AG09319 (cell line): Measurements from ENCODE around the gene ZBTB6.

Experiments
- DNase-seq: peaks from one replicate; pipeline ENCODE4 v3.0.0-alpha.2; 2010; ENCODE audit warnings: low read depth; ENCODE audit errors: extremely low read depth
- TF ChIP-seq, protein P1 (sequence below): IDR thresholded peaks from 2 replicates; pipeline ENCODE4 v1.5.1; 2011; ENCODE audit warnings: low read depth, mild to moderate bottlenecking, inconsistent platforms, low read length, moderate library complexity

Gene ZBTB6, protein sequence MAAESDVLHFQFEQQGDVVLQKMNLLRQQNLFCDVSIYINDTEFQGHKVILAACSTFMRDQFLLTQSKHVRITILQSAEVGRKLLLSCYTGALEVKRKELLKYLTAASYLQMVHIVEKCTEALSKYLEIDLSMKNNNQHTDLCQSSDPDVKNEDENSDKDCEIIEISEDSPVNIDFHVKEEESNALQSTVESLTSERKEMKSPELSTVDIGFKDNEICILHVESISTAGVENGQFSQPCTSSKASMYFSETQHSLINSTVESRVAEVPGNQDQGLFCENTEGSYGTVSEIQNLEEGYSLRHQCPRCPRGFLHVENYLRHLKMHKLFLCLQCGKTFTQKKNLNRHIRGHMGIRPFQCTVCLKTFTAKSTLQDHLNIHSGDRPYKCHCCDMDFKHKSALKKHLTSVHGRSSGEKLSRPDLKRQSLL

DNA sequence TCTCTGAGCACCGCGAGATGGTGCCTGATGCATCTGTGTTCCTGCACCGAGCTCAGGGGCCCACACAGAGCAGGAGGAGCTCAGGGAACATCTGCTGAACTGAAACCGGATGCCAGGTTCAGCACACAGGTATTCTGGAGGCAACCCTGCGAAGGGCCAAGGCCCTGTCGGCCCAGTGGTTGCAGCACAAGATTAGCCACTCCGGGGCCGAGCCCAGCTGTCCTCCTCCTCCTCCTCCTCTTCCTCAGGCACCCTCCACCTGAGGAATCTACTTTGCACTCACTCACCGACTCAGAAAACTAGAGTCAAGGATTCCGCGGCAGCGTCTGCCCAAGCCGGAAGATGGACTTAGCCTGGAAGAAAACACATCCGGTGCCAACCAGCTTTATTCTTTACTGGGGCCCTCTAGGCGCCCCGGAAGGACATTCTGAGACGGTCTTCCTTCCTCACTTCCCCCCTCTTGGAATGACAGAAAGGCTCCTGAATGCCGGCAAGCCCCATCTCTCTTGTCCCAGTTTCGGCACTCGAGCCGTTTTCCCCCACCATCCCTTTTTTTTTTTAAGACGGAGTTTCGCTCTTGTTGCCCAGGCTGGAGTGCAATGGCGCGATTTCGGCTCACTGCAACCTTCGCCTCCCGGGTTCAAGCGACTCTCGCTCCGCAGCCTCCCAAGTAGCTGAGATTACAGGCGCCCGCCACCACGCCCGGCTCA is at the start of gene ZBTB6:
Gene ZBTB6 (minus strand): TSS at position 360 of the 710 bp plus-strand sequence. CDS start 1,251 bp downstream, outside the sequence.
- DNase-seq: peak; percentile 57
- TF ChIP-seq, protein P1, sequence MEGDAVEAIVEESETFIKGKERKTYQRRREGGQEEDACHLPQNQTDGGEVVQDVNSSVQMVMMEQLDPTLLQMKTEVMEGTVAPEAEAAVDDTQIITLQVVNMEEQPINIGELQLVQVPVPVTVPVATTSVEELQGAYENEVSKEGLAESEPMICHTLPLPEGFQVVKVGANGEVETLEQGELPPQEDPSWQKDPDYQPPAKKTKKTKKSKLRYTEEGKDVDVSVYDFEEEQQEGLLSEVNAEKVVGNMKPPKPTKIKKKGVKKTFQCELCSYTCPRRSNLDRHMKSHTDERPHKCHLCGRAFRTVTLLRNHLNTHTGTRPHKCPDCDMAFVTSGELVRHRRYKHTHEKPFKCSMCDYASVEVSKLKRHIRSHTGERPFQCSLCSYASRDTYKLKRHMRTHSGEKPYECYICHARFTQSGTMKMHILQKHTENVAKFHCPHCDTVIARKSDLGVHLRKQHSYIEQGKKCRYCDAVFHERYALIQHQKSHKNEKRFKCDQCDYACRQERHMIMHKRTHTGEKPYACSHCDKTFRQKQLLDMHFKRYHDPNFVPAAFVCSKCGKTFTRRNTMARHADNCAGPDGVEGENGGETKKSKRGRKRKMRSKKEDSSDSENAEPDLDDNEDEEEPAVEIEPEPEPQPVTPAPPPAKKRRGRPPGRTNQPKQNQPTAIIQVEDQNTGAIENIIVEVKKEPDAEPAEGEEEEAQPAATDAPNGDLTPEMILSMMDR: no peak

DNA sequence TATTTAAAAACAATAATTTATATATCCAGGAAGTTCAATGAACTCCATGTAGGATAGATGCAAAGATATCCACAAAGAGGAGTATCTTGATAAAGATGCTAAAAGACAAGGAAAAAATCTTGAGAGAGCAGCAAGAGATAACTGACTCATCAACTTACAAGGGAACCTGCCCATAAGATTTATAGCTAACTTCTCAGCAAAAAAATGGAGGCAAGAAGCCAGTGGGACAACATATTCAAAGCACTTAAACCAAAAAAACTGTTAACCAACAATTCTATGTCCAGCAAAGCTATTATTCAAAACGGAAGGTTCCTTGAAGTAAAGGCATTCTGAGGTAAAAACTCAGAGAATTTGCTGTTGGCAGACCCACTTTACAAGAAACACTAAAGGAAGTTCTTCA is 48.0 kb upstream of the ZBTB6 start:
- TF ChIP-seq, protein P1: no peak
- DNase-seq: no peak

DNA sequence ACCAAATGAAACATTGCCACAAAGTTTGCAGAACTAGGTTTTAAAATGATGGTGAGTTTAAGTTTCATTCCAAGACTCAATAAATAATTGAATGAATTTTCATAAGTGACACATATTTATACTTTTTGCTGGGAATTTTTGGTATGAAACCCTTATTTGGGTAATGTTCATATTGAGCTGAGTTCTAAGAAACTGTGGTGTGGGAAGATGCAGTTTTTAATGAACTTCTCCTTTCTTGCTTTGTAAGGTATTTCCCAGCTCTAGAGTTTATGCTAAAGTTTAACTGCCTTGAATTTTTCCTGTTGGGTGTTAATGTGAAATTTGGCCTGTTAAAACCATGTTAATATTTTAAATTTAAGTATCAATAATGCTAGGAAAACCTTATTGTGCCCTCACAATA is 42.8 kb upstream of the ZBTB6 start:
- DNase-seq: no peak
- TF ChIP-seq, protein P1: no peak

DNA sequence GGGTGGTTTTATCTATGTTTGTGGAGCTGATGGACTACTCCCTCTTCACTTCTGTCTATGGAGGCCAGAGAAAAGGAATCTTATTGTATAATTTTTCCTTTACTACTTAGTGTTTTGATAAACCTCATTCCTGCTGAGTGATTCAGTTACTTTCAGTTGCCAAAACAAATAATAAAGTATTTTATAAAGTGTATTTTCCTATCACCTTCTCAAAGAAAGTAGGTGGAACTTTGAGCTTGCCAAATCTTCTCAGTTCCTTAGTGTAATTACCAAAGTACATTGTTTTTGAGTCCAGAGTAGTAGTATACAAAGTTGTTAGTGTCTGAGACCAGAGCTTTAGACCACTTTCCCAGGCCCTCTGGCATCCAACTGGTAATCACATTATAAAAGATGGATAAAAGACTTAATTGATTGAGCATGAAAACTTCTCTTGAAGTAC is 41.1 kb upstream of the ZBTB6 start:
- no peak for DNase-seq
- TF ChIP-seq, protein P1: no peak

DNA sequence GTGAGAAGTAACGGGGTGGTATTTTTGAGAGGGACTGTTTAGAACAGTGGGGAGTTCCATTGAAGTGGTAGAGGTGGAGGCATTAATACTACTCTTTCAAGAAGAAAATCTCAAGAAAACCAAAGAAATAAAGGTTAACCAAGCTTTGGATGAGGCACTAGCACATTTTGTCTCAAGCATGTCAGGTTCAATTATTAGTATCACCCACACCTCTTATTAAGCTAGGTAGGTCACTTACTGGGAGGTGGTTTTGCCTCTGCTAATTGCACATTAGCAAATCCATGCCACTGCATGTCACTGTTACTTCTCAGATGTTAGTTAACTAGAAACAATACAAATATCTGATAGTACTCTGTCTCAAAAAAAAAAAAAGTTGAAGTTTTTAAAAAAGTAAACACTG is 37.9 kb upstream of the ZBTB6 start:
- TF ChIP-seq, protein P1: no peak
- DNase-seq: no peak

DNA sequence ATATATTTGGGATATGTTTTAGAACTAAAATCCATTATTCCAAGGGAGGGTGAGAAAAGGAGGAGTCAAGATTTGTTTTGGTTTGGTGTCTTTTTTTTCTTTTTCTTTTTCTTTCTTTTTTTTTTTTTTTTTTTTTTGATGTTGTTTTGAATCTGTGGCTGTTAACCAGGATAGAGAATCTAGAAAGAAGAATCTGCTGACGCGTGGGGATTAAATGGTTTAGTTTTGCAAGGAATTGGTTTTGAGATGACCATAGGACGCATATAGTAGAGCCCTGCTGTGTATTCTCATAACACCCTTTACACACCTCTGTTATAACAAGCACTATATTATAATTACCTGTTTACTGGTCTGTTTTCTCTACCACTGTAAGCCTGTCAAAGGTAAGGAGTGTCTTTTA is 37.1 kb upstream of the ZBTB6 start:
- TF ChIP-seq, protein P1: no peak
- no peak for DNase-seq

DNA sequence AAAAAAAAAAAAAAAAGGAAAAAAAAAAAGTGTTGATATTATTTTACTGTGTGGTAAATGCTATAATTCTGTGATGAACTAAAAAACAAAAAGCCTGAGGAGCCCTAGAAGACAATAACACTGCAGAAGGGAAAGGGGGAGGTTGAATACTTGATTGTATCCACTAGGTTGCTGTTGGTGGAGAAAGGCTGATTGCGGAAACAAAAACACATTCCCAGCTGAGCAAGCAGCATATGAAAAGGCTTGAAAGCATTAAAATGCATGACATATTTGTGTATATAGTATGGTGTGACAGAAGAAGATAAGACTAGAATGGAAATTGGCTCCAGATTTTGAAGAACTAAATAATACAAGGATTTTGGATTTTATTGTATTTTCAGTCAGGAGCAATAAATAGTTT is 36.6 kb upstream of the ZBTB6 start:
- no peak for DNase-seq
- TF ChIP-seq, protein P1: no peak
